ENCODE measurements around the gene ICAM5. TPM values are rescaled to one million over a fixed set of nuclear protein-coding genes. Genes with fewer than 3 reads are reported as not detected.

ICAM5 gene
- total RNA-seq, 1 experiment from 2014 or later, result 53.9 TPM

GRCh38 chr19:10328558-10329429, 39.0 kb downstream of the ICAM5 start:
- Histone ChIP-seq H4K20me1 (ENCODE audit: insufficient read depth) (no peaks in the 10 kb centered on the region), H3K36me3 (ENCODE audit: control insufficient read depth in 1 of 2, insufficient read depth in 2 of 2, low read length in 2 of 2) (peaks cover 30 to 44% of the 10 kb centered on the region in 2 experiments), H3K9me3 (ENCODE audit: control insufficient read depth in 1 of 2, insufficient read depth in 1 of 2, low read depth in 1 of 2, low read length in 2 of 2) (no peaks in the 10 kb centered on the region), H2AFZ (ENCODE audit: low read depth, low read length, poor library complexity, severe bottlenecking) (no peak overlapping the region), H3K27ac (ENCODE audit: low read depth, low read length) (no peak overlapping the region), H3K79me2 (ENCODE audit: insufficient read depth, low read length) (peaks cover 57% of the 10 kb centered on the region), H3K4me1 (ENCODE audit: control insufficient read depth in 1 of 2, insufficient read depth in 2 of 2, low read length in 2 of 2) (peaks cover 6 to 11% of the 10 kb centered on the region in 2 experiments; a peak in 3 of 4 replicates), H3K9ac (ENCODE audit: low read length) (no peak overlapping the region), H3K27me3 (ENCODE audit: insufficient read depth, low read length) (no peaks in the 10 kb centered on the region), H3K9me2 (ENCODE audit: insufficient read depth) (no peaks in the 10 kb centered on the region), H3K4me3 (replicated peaks in 1 of 2; ENCODE audit: low read depth in 1 of 2, low read length in 2 of 2) (no peak overlapping the region), H3K4me2 (ENCODE audit: low read length) (no peak overlapping the region)
- RAD21 ChIA-PET (ENCODE audit: low non-redundant PET in 1 of 2, low total read pairs in 2 of 2, uncharacterized antibody in 2 of 2, unreplicated experiment in 2 of 2), result no interaction called here
- intact Hi-C loops (cut with micrococcal nuclease), result no loop called here
- BruUV-seq (replicated peaks), result no TSS peak
- DNase-seq (ENCODE audit: low read depth, low spot score) (no peak), ATAC-seq (no peak)
- POLR2A ChIA-PET, result no interaction called here
- CTCF ChIA-PET, result no interaction called here
- no peak for TF ChIP-seq REST (IDR thresholded peaks at IDR 0.05; ENCODE audit: low read depth)
- TF ChIP-seq ZFX (IDR thresholded peaks at IDR 0.05), result no peak
- TF ChIP-seq JUND (IDR thresholded peaks at IDR 0.05), result no peak
- no peak for TF ChIP-seq ATF3 (IDR thresholded peaks at IDR 0.05)

GRCh38 chr19:10329555-10329954, 39.8 kb downstream of the ICAM5 start:
- POLR2A ChIA-PET, result no interaction called here
- intact Hi-C loops (cut with micrococcal nuclease), result no loop called here
- Histone ChIP-seq H3K9me2 (ENCODE audit: insufficient read depth) (no peaks in the 10 kb centered on the region), H3K4me2 (ENCODE audit: low read length) (no peak overlapping the region), H3K9ac (ENCODE audit: low read length) (no peak overlapping the region), H2AFZ (ENCODE audit: low read depth, low read length, poor library complexity, severe bottlenecking) (no peak overlapping the region), H3K4me1 (ENCODE audit: control insufficient read depth in 1 of 2, insufficient read depth in 2 of 2, low read length in 2 of 2) (peaks cover 6 to 17% of the 10 kb centered on the region in 2 experiments; a peak in 3 of 4 replicates), H3K36me3 (ENCODE audit: control insufficient read depth in 1 of 2, insufficient read depth in 2 of 2, low read length in 2 of 2) (peaks cover 27 to 44% of the 10 kb centered on the region in 2 experiments), H3K27me3 (ENCODE audit: insufficient read depth, low read length) (no peaks in the 10 kb centered on the region), H3K4me3 (replicated peaks in 1 of 2; ENCODE audit: low read depth in 1 of 2, low read length in 2 of 2) (no peak overlapping the region), H3K79me2 (ENCODE audit: insufficient read depth, low read length) (peaks cover 62% of the 10 kb centered on the region), H3K9me3 (ENCODE audit: control insufficient read depth in 1 of 2, insufficient read depth in 1 of 2, low read depth in 1 of 2, low read length in 2 of 2) (no peaks in the 10 kb centered on the region), H4K20me1 (ENCODE audit: insufficient read depth) (no peaks in the 10 kb centered on the region), H3K27ac (ENCODE audit: low read depth, low read length) (no peak overlapping the region)
- ATAC-seq (no peak), DNase-seq (ENCODE audit: low read depth, low spot score) (no peak)
- no TSS peak for BruUV-seq (replicated peaks)
- CTCF ChIA-PET, result no interaction called here
- RAD21 ChIA-PET (ENCODE audit: low non-redundant PET in 1 of 2, low total read pairs in 2 of 2, uncharacterized antibody in 2 of 2, unreplicated experiment in 2 of 2), result no interaction called here
- TF ChIP-seq SP1 (IDR thresholded peaks at IDR 0.05; ENCODE audit: low read depth) (no peak), SIN3A (IDR thresholded peaks at IDR 0.05; ENCODE audit: low read depth) (no peak), POLR2AphosphoS5 (IDR thresholded peaks at IDR 0.05; ENCODE audit: low read depth, low read length) (no peak), ZFX (IDR thresholded peaks at IDR 0.05) (no peak), CTCF (IDR thresholded peaks at IDR 0.05 in 2 of 3, conservative IDR thresholded peaks at IDR 0.05 in 1 of 3; ENCODE audit: borderline replicate concordance in 1 of 3, insufficient read depth in 1 of 3, low read depth in 2 of 3, low read length in 2 of 3) (no peak), EZH2phosphoT487 (IDR thresholded peaks at IDR 0.05; ENCODE audit: borderline replicate concordance) (no peak), ELF1 (IDR thresholded peaks at IDR 0.05; ENCODE audit: borderline replicate concordance, low read depth) (no peak), FOSL1 (IDR thresholded peaks at IDR 0.05; ENCODE audit: low read depth) (no peak), ATF3 (IDR thresholded peaks at IDR 0.05) (no peak), CEBPB (IDR thresholded peaks at IDR 0.05; ENCODE audit: low read depth) (no peak), POLR2A (IDR thresholded peaks at IDR 0.05; ENCODE audit: borderline replicate concordance, extremely low read depth, insufficient read depth, insufficient read length) (no peak), RAD21 (IDR thresholded peaks at IDR 0.05; ENCODE audit: low read depth) (no peak)

All from HCT116 (cell line).